GM12873 (cell line): ENCODE measurements around the gene ICOS.

Source experiments
- CTCF ChIP-seq: IDR thresholded peaks from 2 replicates; pipeline ENCODE4 v1.5.1; 2012; ENCODE audit warnings: low read depth, mild to moderate bottlenecking, moderate library complexity, low read length, control low read depth; ENCODE audit not compliant: insufficient read depth; ENCODE audit errors: missing control alignments

The ICOS gene

DNA sequence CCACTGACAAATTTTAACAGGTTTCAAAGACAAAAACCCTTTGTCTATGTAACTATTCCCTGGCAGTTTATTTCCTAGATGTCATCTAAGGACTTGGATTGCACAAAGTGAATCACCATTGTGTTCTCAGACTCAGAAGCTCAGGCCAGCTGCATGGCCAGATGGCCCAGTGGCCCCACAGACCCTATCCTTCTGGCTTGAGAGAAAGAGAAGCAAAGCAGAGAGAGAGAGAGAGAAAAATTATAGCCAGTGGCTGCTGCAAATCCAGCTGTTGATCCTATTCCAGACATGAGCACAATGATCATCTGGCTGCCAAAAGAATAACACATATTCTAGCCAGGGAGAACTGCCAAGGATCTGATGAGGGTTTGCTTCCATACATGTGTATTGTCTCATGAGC lies 43.2 kb upstream of the ICOS start:
- TF ChIP-seq CTCF, result no peak

- TF ChIP-seq CTCF, result no peak
Observed at GRCh38 chr2:203893840-203894239, 42.7 kb upstream of the ICOS start.

DNA sequence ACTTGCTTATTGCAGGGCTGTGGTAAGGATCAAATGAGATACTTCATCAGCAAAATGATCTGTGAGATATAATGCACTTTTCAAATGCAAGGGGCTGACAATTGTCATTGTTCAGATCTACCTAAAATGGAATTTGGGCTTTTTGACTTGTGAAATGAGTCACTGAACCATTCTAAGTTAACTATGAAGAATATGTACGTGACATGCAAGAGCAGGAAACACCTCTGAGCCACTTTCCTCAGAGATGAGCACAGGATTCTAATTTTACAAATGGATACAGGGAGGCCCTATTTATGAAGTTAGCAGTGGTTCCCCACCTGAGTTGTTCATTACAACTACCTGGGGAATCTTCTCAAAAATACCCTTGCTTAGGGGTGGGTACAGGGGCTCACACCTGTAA lies 42.3 kb upstream of the ICOS start:
- TF ChIP-seq CTCF, result no peak

DNA sequence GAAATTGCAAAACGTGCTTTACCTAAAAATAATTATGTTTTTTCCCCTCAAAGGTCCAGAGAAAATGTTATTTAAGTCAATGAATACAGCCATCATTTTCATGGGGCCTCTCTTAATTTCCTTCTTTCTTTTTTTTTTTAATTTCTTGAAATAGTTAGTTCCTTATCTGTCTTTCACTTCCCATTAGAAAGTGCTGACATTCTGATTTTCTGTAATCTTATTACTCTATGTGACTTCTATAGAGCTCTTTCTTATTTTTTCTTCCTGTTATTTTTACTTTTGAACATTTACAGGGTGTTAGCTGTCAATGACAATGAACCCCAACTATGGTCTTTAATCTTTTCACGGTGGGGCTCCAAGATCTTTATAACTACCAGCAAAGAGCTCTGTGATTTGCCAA lies 39.0 kb upstream of the ICOS start:
- no peak for TF ChIP-seq CTCF

- no peak for TF ChIP-seq CTCF
Observed at GRCh38 chr2:203898657-203899056, 37.9 kb upstream of the ICOS start.

DNA sequence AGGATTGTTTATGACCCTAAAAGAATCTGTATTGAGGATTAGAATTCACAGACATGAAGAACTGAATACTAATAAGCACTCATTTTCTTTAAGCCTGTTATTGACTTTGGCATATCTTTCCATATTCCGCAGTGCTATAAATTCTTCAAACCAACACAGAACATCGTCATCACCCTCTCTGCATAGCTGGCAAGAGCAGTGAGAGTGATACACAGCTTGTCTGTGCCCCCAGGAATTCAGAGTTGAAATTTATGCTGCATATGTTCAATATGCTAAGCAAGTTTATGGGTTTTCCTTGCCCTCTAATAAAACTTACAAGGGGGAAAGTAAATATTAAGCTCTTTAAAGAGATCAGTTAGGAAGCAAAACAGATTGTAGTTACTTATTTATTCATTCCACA lies 36.3 kb upstream of the ICOS start:
- TF ChIP-seq CTCF, result no peak

DNA sequence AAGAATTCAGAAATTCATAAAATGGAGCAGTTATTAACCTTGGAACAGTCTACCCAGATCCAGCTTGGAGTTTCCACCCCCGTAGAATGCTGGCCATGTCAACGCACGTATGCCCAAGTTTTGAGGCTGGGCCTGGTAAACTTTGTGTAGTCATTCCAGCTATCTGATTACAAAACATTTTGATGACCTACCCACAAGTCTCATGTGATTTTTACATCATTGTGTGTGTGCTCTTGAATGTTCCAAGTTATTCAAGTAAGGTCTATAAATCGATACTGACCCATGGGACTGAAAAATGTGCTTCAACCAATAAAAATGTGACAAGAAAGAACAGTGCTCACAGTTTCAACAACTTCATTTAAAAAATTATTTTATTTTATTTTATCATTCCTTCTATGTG lies 32.5 kb upstream of the ICOS start:
- TF ChIP-seq CTCF, result no peak

- no peak for TF ChIP-seq CTCF
Observed at GRCh38 chr2:203905656-203906055, 30.9 kb upstream of the ICOS start.
